Neural cell (in vitro differentiated cells): ENCODE results near the gene STK32B. TPM values are rescaled to one million over a fixed set of nuclear protein-coding genes. Genes with fewer than 3 reads are reported as not detected.

Experiments
- H2AFZ ChIP-seq: fragments of 200-600, 300-800 bp; sonication (generic), shearing (Covaris generic); 2 replicates; pipeline ENCODE4 v1.6.0; 2014; ENCODE audit warnings: low read depth, mild to moderate bottlenecking, antibody characterized with exemption, low read length, moderate library complexity
- H3F3A ChIP-seq: fragments of 200-600 bp; shearing (Covaris generic); 2 replicates; pipeline ENCODE4 v1.6.1; 2016; ENCODE audit warnings: mild to moderate bottlenecking, moderate library complexity, mixed read lengths, antibody characterized with exemption, low read length; ENCODE audit not compliant: insufficient read depth, poor library complexity, severe bottlenecking
- H3K27ac ChIP-seq: fragments of 200-600, 300-800 bp; sonication (generic), shearing (Covaris generic); 2 replicates; pipeline ENCODE4 v1.5.1; 2014; ENCODE audit warnings: mild to moderate bottlenecking, low read length, moderate library complexity
- H3K27me3 ChIP-seq: fragments of 300-800, 200-600 bp; sonication (generic), shearing (Covaris generic); 2 replicates; pipeline ENCODE4 v1.6.0; 2014; ENCODE audit warnings: mild to moderate bottlenecking, low read depth, low read length, moderate library complexity; ENCODE audit not compliant: insufficient read depth
- H3K36me3 ChIP-seq: fragments of 300-800, 200-600 bp; sonication (generic), shearing (Covaris generic); 2 replicates; pipeline ENCODE4 v1.5.1; 2014; ENCODE audit warnings: mild to moderate bottlenecking, antibody characterized with exemption, low read length, moderate library complexity; ENCODE audit not compliant: insufficient read depth
- H3K4me2 ChIP-seq: fragments of 300-800, 200-600 bp; sonication (generic), shearing (Covaris generic); 2 replicates; pipeline ENCODE4 v1.6.0; 2014; ENCODE audit warnings: mild to moderate bottlenecking, low read length
- H3K4me3 ChIP-seq: fragments of 300-800, 200-600 bp; sonication (generic), shearing (Covaris generic); 2 replicates; pipeline ENCODE4 v1.5.1; 2014; ENCODE audit warnings: mild to moderate bottlenecking, low read length, moderate library complexity
- H3K79me2 ChIP-seq: fragments of 200-600 bp; shearing (Covaris generic); replicated peaks from 2 replicates; pipeline ENCODE4 v1.6.0; 2014; ENCODE audit warnings: mild to moderate bottlenecking, low read length, moderate library complexity; ENCODE audit not compliant: insufficient read depth
- H3K9ac ChIP-seq: fragments of 300-800, 200-600 bp; sonication (generic), shearing (Covaris generic); 2 replicates; pipeline ENCODE4 v1.6.1; 2016; ENCODE audit warnings: mild to moderate bottlenecking, low read length, mixed read lengths
- H3K9me2 ChIP-seq: fragments of 200-600 bp; shearing (Covaris generic); 2 replicates; pipeline ENCODE4 v1.6.1; 2016; ENCODE audit warnings: mild to moderate bottlenecking, low read length, mixed read lengths; ENCODE audit not compliant: insufficient read depth
- H3K9me3 ChIP-seq: fragments of 200-600, 300-800 bp; sonication (generic), shearing (Covaris generic); 2 replicates; pipeline ENCODE4 v1.6.1; 2016; ENCODE audit warnings: mild to moderate bottlenecking, mixed run types, low read length, moderate library complexity, mixed read lengths
- H4K20me1 ChIP-seq: fragments of 200-600 bp; shearing (Covaris generic); 2 replicates; pipeline ENCODE4 v1.6.1; 2016; ENCODE audit warnings: mild to moderate bottlenecking, mixed run types; ENCODE audit not compliant: insufficient read depth
- CTCF ChIP-seq: fragments of 450-650 bp; IDR thresholded peaks from 2 replicates; pipeline ENCODE4 v1.5.1; 2014; ENCODE audit warnings: antibody characterized with exemption, mild to moderate bottlenecking, moderate library complexity; ENCODE audit not compliant: poor library complexity, severe bottlenecking
- EP300 ChIP-seq: fragments of 450-650 bp; conservative IDR thresholded peaks from 2 replicates; pipeline ENCODE4 v1.6.1; 2014; ENCODE audit warnings: antibody characterized with exemption, mild to moderate bottlenecking, moderate library complexity; ENCODE audit not compliant: poor library complexity, severe bottlenecking
- EZH2 ChIP-seq: fragments of 200-600, 300-800 bp; shearing (Covaris generic), sonication (generic); IDR thresholded peaks from 2 replicates; pipeline ENCODE4 v1.6.1; 2014; ENCODE audit warnings: antibody characterized with exemption, low read length, borderline replicate concordance, mild to moderate bottlenecking; ENCODE audit not compliant: insufficient read depth, poor library complexity, severe bottlenecking
- MXI1 ChIP-seq: fragments of 450-650 bp; conservative IDR thresholded peaks from 2 replicates; pipeline ENCODE4 v1.6.1; 2014; ENCODE audit warnings: antibody characterized with exemption, mild to moderate bottlenecking; ENCODE audit not compliant: poor library complexity, severe bottlenecking
- POLR2AphosphoS5 ChIP-seq: IDR thresholded peaks from 2 replicates; pipeline ENCODE4 v1.6.1; 2012
- RAD21 ChIP-seq: fragments of 450-650 bp; conservative IDR thresholded peaks from 2 replicates; pipeline ENCODE4 v1.6.1; 2014; ENCODE audit warnings: antibody characterized with exemption, mild to moderate bottlenecking, moderate library complexity
- REST ChIP-seq: IDR thresholded peaks from 2 replicates; pipeline ENCODE4 v1.6.1; 2012; ENCODE audit warnings: borderline replicate concordance
- SMC3 ChIP-seq: fragments of 450-650 bp; conservative IDR thresholded peaks from 2 replicates; pipeline ENCODE4 v1.6.1; 2014; ENCODE audit warnings: antibody characterized with exemption, mild to moderate bottlenecking, moderate library complexity; ENCODE audit not compliant: poor library complexity
- TAF1 ChIP-seq: IDR thresholded peaks from 2 replicates; pipeline ENCODE4 v1.6.1; 2012; ENCODE audit warnings: low read depth
- polyA plus RNA-seq: library from polyadenylated mRNA; depleted of rRNA; stranded (reverse); fragments of >200 nt; gene quantifications from 2 replicates; pipeline ENCODE4 v1.2.3, GENCODE V29; 2014

The STK32B gene
- polyA plus RNA-seq, 1 donor from 2014 or later: 42.8 TPM

- H3K4me2 ChIP-seq: no peak overlapping the region
- no peak overlapping the region for H3K27ac ChIP-seq
- H3K9me3 ChIP-seq: no peaks in the 10 kb centered on the region
- H3K79me2 ChIP-seq: no peaks in the 10 kb centered on the region
- H3F3A ChIP-seq: no peaks in the 10 kb centered on the region
- H3K9me2 ChIP-seq: no peaks in the 10 kb centered on the region
- H3K4me3 ChIP-seq: no peak overlapping the region
- no peaks in the 10 kb centered on the region for H4K20me1 ChIP-seq
- no peak for TF ChIP-seq SMC3
- no peak for TF ChIP-seq EP300
- no peak for TF ChIP-seq POLR2AphosphoS5
- no peak for TF ChIP-seq MXI1
- no peak for TF ChIP-seq EZH2
- no peak for TF ChIP-seq RAD21
- no peak for TF ChIP-seq CTCF
- TF ChIP-seq TAF1: no peak
- TF ChIP-seq REST: no peak
- H2AFZ ChIP-seq: no peak overlapping the region
- no peak overlapping the region for H3K9ac ChIP-seq
- H3K36me3 ChIP-seq: no peaks in the 10 kb centered on the region
- no peaks in the 10 kb centered on the region for H3K27me3 ChIP-seq
Measured at GRCh38 chr4:5424901-5425300, 373.6 kb downstream of the STK32B start.

- TF ChIP-seq TAF1: no peak
- TF ChIP-seq SMC3: no peak
- no peak for TF ChIP-seq EP300
- Histone ChIP-seq H3K36me3 (no peaks in the 10 kb centered on the region), H2AFZ (no peak overlapping the region)
Measured at GRCh38 chr4:5429747-5430146, 378.5 kb downstream of the STK32B start.

GRCh38 chr4:5433196-5433595, 381.9 kb downstream of the STK32B start:
- Histone ChIP-seq H3K27me3 (no peaks in the 10 kb centered on the region), H3K9me2 (no peaks in the 10 kb centered on the region), H3K4me3 (no peak overlapping the region), H3K79me2 (no peaks in the 10 kb centered on the region), H3K9me3 (peaks cover 3% of the 10 kb centered on the region), H4K20me1 (no peaks in the 10 kb centered on the region), H3K36me3 (no peaks in the 10 kb centered on the region), H3F3A (no peaks in the 10 kb centered on the region), H2AFZ (no peak overlapping the region), H3K4me2 (no peak overlapping the region), H3K27ac (no peak overlapping the region), H3K9ac (no peak overlapping the region)
- TF ChIP-seq EZH2 (no peak), TAF1 (no peak), RAD21 (no peak), EP300 (no peak), MXI1 (no peak), SMC3 (no peak)

More at GRCh38 chr4:5429747-5430146, 378.5 kb downstream of the STK32B start:
- H3K9me3 ChIP-seq: no peaks in the 10 kb centered on the region
- H3K27me3 ChIP-seq: no peaks in the 10 kb centered on the region
- H3K79me2 ChIP-seq: no peaks in the 10 kb centered on the region
- H3K27ac ChIP-seq: no peak overlapping the region
- H3K4me3 ChIP-seq: no peak overlapping the region
- H3F3A ChIP-seq: no peaks in the 10 kb centered on the region
- no peak overlapping the region for H3K9ac ChIP-seq
- no peaks in the 10 kb centered on the region for H3K9me2 ChIP-seq
- H3K4me2 ChIP-seq: no peak overlapping the region
- H4K20me1 ChIP-seq: no peaks in the 10 kb centered on the region
